ENCODE measurements around the gene PCDHGA10.

DNA sequence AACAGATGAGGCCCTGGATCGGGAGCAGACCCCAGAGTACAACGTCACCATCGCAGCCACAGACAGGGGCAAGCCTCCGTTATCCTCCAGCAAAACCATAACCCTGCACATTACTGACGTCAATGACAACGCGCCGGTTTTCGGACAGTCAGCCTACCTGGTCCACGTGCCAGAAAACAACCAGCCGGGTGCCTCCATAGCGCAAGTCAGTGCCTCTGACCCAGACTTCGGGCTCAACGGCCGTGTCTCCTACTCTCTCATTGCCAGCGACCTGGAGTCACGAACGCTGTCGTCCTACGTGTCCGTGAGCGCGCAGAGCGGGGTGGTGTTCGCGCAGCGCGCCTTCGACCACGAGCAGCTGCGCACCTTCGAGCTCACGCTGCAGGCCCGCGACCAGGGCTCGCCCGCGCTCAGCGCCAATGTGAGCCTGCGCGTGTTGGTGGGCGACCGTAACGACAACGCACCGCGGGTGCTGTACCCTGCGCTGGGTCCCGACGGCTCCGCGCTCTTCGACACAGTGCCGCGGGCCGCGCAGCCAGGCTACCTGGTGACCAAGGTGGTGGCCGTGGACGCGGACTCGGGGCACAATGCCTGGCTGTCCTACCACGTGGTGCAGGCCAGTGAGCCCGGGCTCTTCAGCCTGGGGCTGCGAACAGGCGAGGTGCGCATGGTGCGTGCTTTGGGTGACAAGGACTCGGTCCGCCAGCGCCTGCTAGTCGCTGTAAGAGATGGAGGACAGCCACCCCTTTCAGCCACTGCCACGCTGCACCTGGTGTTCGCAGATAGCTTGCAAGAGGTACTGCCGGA is 6.5 kb downstream of the PCDHGA10 start:
- no peak for TF ChIP-seq CTCF (IDR thresholded peaks at IDR 0.05)
- no peak for TF ChIP-seq POLR2A (IDR thresholded peaks at IDR 0.05)

All from upper lobe of left lung (tissue), 4 donors.